ENCODE data around the gene PLXNA3.

Gene PLXNA3

GRCh38 chrX:154436374-154436982 is 21.6 kb upstream of the PLXNA3 start:
- peak; percentile 69 for DNase-seq

GRCh38 chrX:154436983-154437752 is 20.9 kb upstream of the PLXNA3 start, which contains the start of gene GDI1:
GDI1 (plus strand) TSS chrX:154437154; CDS start chrX:154437255, 101 bp downstream.
- DNase-seq: peak; percentile 82

GRCh38 chrX:154437971-154438893 is 19.8 kb upstream of the PLXNA3 start:
- no peak for DNase-seq

GRCh38 chrX:154439841-154440240 is 18.2 kb upstream of the PLXNA3 start:
- DNase-seq: no peak

GRCh38 chrX:154440623-154441357 is 17.3 kb upstream of the PLXNA3 start:
- no peak for DNase-seq

GRCh38 chrX:154441564-154441963 is 16.5 kb upstream of the PLXNA3 start:
- no peak for DNase-seq

GRCh38 chrX:154441984-154442707 is 15.9 kb upstream of the PLXNA3 start:
- no peak for DNase-seq

GRCh38 chrX:154443479-154443910 is 14.6 kb upstream of the PLXNA3 start:
- no peak for DNase-seq

GRCh38 chrX:154443992-154444754 is 13.9 kb upstream of the PLXNA3 start, which contains the start of gene FAM50A:
FAM50A (plus strand) TSS chrX:154444141; CDS start chrX:154444236, 95 bp downstream.
- peak; percentile 83 for DNase-seq

- DNase-seq: no peak
Observed at GRCh38 chrX:154444755-154445246, 13.3 kb upstream of the PLXNA3 start.

GRCh38 chrX:154445776-154446175 is 12.3 kb upstream of the PLXNA3 start:
- DNase-seq: no peak

GRCh38 chrX:154446430-154446829 is 11.7 kb upstream of the PLXNA3 start:
- DNase-seq: no peak

- DNase-seq: no peak
Observed at GRCh38 chrX:154448484-154448883, 9.6 kb upstream of the PLXNA3 start.

GRCh38 chrX:154449618-154450017 is 8.5 kb upstream of the PLXNA3 start:
- no peak for DNase-seq

- DNase-seq: no peak
Observed at GRCh38 chrX:154450312-154450711, 7.8 kb upstream of the PLXNA3 start.

GRCh38 chrX:154452823-154453222 is 5.3 kb upstream of the PLXNA3 start:
- no peak for DNase-seq

GRCh38 chrX:154457491-154458115 is 478 bp upstream of the PLXNA3 start:
- no peak for DNase-seq

GRCh38 chrX:154458954-154459778 is 1.1 kb downstream of the PLXNA3 start:
- DNase-seq: no peak

- DNase-seq: no peak
Observed at GRCh38 chrX:154459832-154460231, 1.8 kb downstream of the PLXNA3 start.

Measured in activated CD8-positive, alpha-beta memory T cell treated with anti-CD3 and anti-CD28 coated beads, Interleukin-2, amount 50 U/mL, for 48 hours (primary cell).